K562 (cell line): ENCODE measurements around the gene CD38.

Experiments
- THAP7 ChIP-seq: fragments of 250-450 bp; sonication (Bioruptor Pico); IDR thresholded peaks from 2 replicates; pipeline ENCODE4 v1.5.0; 2021
- USF2 ChIP-seq: sonication (generic); formaldehyde crosslinking; IDR thresholded peaks from 2 replicates; pipeline ENCODE4 v1.5.0; 2020; ENCODE audit warnings: missing genetic modification reagents

- no peak for TF ChIP-seq THAP7
- TF ChIP-seq USF2, result no peak
Observed at GRCh38 chr4:15899511-15899910, 121.4 kb downstream of the CD38 start.
